Bronchial epithelial cell (primary cell): Measurements from ENCODE around the gene SOBP. TPM values are rescaled to one million over a fixed set of nuclear protein-coding genes. Genes with fewer than 3 reads are reported as not detected.
A peak's percentile ranks its signal among the peaks of the same experiment; 100 is the strongest.

Experiments used
- DNase-seq: peaks from one replicate; pipeline ENCODE4 v3.0.0-alpha.2; 2010; ENCODE audit warnings: low read depth
- FAIRE-seq: peaks from 2 replicates; lab custom pipeline; 2011; peaks lifted over from hg19 to GRCh38; lab: Jason Lieb, UNC
- H3K27me3 ChIP-seq: 2 replicates; pipeline ENCODE4 v1.5.1; 2011; ENCODE audit warnings: low read length; ENCODE audit not compliant: control insufficient read depth, insufficient read depth
- H3K36me3 ChIP-seq: 2 replicates; pipeline ENCODE4 v1.5.1; 2011; ENCODE audit warnings: low read length; ENCODE audit not compliant: control insufficient read depth, insufficient read depth
- H3K4me3 ChIP-seq: 2 replicates; pipeline ENCODE4 v1.5.1; 2011; ENCODE audit warnings: mild to moderate bottlenecking, low read depth, low read length, control low read depth
- CTCF ChIP-seq: IDR thresholded peaks from 2 replicates; pipeline ENCODE4 v1.5.1; 2011; ENCODE audit warnings: mild to moderate bottlenecking, moderate library complexity, low read length, control low read depth, inconsistent platforms; ENCODE audit not compliant: insufficient read depth, severe bottlenecking
- total RNA-seq: library from RNA; depleted of rRNA; stranded (reverse); fragments of >200 nt; gene quantifications from 2 replicates; pipeline ENCODE4 v1.2.1, GENCODE V29; 2014

SOBP gene
- total RNA-seq, 1 donor from 2014 or later: 0.26 TPM

- H3K36me3 ChIP-seq: no peaks in the 10 kb centered on the region
- no peak for DNase-seq
- H3K4me3 ChIP-seq: no peak overlapping the region
- no peak for FAIRE-seq
- no peaks in the 10 kb centered on the region for H3K27me3 ChIP-seq
- no peak for TF ChIP-seq CTCF
Measured at GRCh38 chr6:107491760-107492660, 2.1 kb downstream of the SOBP start.

- no peaks in the 10 kb centered on the region for H3K27me3 ChIP-seq
- no peak overlapping the region for H3K4me3 ChIP-seq
- FAIRE-seq: no peak
- peak; percentile 58 for DNase-seq
- no peaks in the 10 kb centered on the region for H3K36me3 ChIP-seq
- no peak for TF ChIP-seq CTCF
Measured at GRCh38 chr6:107493158-107494057, 3.5 kb downstream of the SOBP start.

GRCh38 chr6:107495196-107495643, 5.3 kb downstream of the SOBP start:
- DNase-seq (peak; percentile 43), FAIRE-seq (no peak)
- Histone ChIP-seq H3K36me3 (no peaks in the 10 kb centered on the region), H3K27me3 (no peaks in the 10 kb centered on the region), H3K4me3 (no peak overlapping the region)
- TF ChIP-seq CTCF: no peak

GRCh38 chr6:107495971-107496370, 6.1 kb downstream of the SOBP start:
- TF ChIP-seq CTCF: no peak
- DNase-seq (no peak), FAIRE-seq (no peak)
- Histone ChIP-seq H3K27me3 (no peaks in the 10 kb centered on the region), H3K36me3 (no peaks in the 10 kb centered on the region), H3K4me3 (no peak overlapping the region)

GRCh38 chr6:107496892-107497684, 7.2 kb downstream of the SOBP start:
- Histone ChIP-seq H3K4me3 (no peak overlapping the region), H3K27me3 (no peaks in the 10 kb centered on the region), H3K36me3 (no peaks in the 10 kb centered on the region)
- no peak for FAIRE-seq
- no peak for TF ChIP-seq CTCF
- DNase-seq: no peak
